Body of pancreas (tissue), 4 donors: Measurements from ENCODE around the gene NGEF. TPM values are rescaled to one million over a fixed set of nuclear protein-coding genes. Genes with fewer than 3 reads are reported as not detected.
A peak's percentile ranks its signal among the peaks of the same experiment; 100 is the strongest.

Experiments
- ATAC-seq: fragments of 150-250 bp; one replicate; pipeline ENCODE4 v1.9.1; 2016
- DNase-seq, 4 donors: peaks; one replicate each; pipeline ENCODE4 v3.0.0-alpha.2; 2019
- H3K27ac ChIP-seq, 4 donors: fragments of 200-600 bp; sonication (generic); 1 replicate in 3 of 4; 2 replicates in 1 of 4; pipeline versions ENCODE4 v1.5.1 to v1.6.1; 2016 to 2019; ENCODE audit warnings: mild to moderate bottlenecking in 1 of 4, mixed read lengths in 1 of 4, moderate library complexity in 1 of 4
- H3K27me3 ChIP-seq, 2 donors: fragments of 200-600 bp; sonication (generic); one replicate each; pipeline ENCODE4 v1.6.0; 2016; ENCODE audit warnings: mild to moderate bottlenecking in 1 of 2
- H3K36me3 ChIP-seq, 2 donors: fragments of 200-600 bp; sonication (generic); replicated peaks in 1 of 2; 2 replicates each; pipeline ENCODE4 v1.5.1; 2016; ENCODE audit warnings: low read depth in 2 of 2; ENCODE audit not compliant: insufficient read depth in 1 of 2
- H3K4me1 ChIP-seq: fragments of 200-600 bp; sonication (generic); one replicate; pipeline ENCODE4 v1.6.0; 2016
- H3K4me3 ChIP-seq, 2 donors: fragments of 200-600 bp; sonication (generic); 1 replicate in 1 of 2; 2 replicates in 1 of 2; pipeline ENCODE4 v1.5.1; 2016 to 2019
- H3K9me3 ChIP-seq, 3 donors: fragments of 200-600 bp; sonication (generic); 1 replicate in 2 of 3; 2 replicates in 1 of 3; pipeline ENCODE4 v1.5.1; 2016
- POLR2A ChIP-seq, 3 donors: fragments of 450-650 bp; IDR thresholded peaks; one replicate each; pipeline ENCODE4 v1.6.1; 2016; ENCODE audit warnings: antibody characterized with exemption in 3 of 3, mild to moderate bottlenecking in 2 of 3
- WGBS, 2 donors: methylation state at CpG; one replicate each; pipeline ENCODE4 v1.1.5; 2017; 5-methylcytosine and 5-hydroxymethylcytosine counted together
- intact Hi-C: fragments of 100-400 bp; cut with DNase I; formaldehyde crosslinking; loops from one replicate; pipeline ENCODE4 v1.15.1; 2023
- total RNA-seq, 2 donors: library from RNA; depleted of rRNA; stranded (reverse); fragments of >200 nt; gene quantifications; one replicate each; pipeline ENCODE4 v1.1.0, GENCODE V29; 2016
- TF ChIP-seq, protein P1 (sequence below), 7 experiments: fragments of 450-650 bp in 4 of 7; fragments of 200-600 bp in 3 of 7; sonication (generic) in 3 of 7; IDR thresholded peaks; one replicate each; pipeline ENCODE4 v1.5.1; 2016 to 2019; ENCODE audit warnings: antibody characterized with exemption in 7 of 7

Gene NGEF
- total RNA-seq, 2 donors from 2014 or later: 4.9 to 7.0 TPM

DNA sequence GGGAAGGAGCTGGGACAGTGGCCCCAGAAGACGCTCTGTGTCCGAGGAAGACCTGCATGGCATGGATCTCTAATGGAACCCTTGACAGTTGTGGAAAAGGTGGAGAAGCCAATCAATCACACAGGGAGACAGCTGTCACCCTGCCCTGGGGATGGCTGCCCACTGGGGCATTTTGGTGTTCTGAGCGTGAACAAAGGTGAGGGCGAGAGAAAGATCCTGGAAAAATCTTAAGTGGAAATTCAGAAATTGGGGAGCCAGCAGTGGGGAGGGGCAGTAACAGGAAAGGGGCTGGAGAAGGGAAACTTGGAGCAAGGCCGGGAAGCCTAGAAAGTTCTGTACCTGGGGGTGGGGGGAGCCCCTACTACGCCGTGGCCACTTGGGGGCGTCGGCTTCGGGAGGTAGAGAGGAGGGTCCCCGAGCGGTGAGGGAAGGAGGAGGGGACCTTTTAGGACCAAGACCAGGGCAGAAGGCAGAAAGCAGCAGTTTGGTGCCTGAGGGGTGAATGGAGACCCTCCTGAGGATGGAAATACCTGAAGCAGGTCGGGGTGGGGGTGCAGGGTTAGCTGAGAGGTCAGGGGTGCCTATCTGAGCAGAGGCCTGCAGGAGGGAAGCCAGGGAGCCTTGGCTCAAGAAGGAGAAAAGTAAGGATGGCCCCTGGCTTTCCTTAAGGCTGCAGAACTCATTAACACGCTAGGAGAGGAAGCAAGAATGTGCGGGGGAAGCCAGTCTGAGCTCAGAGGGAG lies 30.0 kb downstream of the NGEF start:
- ATAC-seq (no peak), DNase-seq (no peak)
- TF ChIP-seq, protein P1, sequence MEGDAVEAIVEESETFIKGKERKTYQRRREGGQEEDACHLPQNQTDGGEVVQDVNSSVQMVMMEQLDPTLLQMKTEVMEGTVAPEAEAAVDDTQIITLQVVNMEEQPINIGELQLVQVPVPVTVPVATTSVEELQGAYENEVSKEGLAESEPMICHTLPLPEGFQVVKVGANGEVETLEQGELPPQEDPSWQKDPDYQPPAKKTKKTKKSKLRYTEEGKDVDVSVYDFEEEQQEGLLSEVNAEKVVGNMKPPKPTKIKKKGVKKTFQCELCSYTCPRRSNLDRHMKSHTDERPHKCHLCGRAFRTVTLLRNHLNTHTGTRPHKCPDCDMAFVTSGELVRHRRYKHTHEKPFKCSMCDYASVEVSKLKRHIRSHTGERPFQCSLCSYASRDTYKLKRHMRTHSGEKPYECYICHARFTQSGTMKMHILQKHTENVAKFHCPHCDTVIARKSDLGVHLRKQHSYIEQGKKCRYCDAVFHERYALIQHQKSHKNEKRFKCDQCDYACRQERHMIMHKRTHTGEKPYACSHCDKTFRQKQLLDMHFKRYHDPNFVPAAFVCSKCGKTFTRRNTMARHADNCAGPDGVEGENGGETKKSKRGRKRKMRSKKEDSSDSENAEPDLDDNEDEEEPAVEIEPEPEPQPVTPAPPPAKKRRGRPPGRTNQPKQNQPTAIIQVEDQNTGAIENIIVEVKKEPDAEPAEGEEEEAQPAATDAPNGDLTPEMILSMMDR (IDR thresholded peaks at IDR 0.05): no peak
- TF ChIP-seq POLR2A (IDR thresholded peaks at IDR 0.05): no peak
- Histone ChIP-seq H3K4me3 (no peak overlapping the region), H3K36me3 (no peaks in the 10 kb centered on the region), H3K27me3 (no peaks in the 10 kb centered on the region), H3K4me1 (no peaks in the 10 kb centered on the region), H3K9me3 (no peaks in the 10 kb centered on the region), H3K27ac (no peak overlapping the region)
- intact Hi-C loops: no loop called here
- 65 to 69% methylated on average over 15 of the region's 15 CpGs for WGBS, 2 donors

DNA sequence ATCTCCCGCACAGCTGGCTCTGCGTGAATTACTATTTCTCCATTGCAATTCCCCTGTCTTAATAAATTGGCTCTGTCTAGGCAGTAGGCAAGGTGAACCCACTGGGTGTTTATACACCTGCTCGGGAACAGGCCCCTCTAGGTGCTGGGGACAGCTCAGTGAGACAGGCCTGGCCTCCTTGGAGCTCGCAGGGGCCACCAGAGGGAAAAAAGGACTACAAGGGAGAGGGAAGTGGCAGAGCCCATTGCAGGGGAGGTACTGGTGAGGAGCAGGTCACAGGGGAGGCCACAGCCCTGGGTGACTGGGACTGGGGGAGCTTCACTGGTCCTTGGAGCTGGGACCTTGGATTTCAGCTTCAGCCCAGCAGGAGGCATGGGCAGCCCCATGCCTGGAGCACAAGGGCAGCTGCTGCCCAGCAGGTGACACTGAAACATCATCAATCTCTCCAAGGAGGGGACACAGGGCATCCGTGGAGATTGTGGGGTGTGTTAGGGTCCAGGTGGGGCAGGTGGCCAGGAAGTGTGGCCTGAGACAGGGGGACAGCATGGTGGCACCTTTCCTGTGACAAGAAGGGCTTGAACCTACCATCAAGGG lies 31.2 kb downstream of the NGEF start:
- H3K9me3 ChIP-seq: no peaks in the 10 kb centered on the region
- no peaks in the 10 kb centered on the region for H3K27me3 ChIP-seq
- DNase-seq (no peak), ATAC-seq (no peak)
- H3K4me1 ChIP-seq: no peaks in the 10 kb centered on the region
- H3K4me3 ChIP-seq: no peak overlapping the region
- H3K27ac ChIP-seq: no peak overlapping the region
- TF ChIP-seq, protein P1 (IDR thresholded peaks at IDR 0.05): peak in 1 of 7 experiments; percentile 5
- TF ChIP-seq POLR2A (IDR thresholded peaks at IDR 0.05): no peak
- H3K36me3 ChIP-seq: no peaks in the 10 kb centered on the region
- 73 to 75% methylated on average over 5 of the region's 5 CpGs for WGBS, 2 donors
- intact Hi-C loops: no loop called here

DNA sequence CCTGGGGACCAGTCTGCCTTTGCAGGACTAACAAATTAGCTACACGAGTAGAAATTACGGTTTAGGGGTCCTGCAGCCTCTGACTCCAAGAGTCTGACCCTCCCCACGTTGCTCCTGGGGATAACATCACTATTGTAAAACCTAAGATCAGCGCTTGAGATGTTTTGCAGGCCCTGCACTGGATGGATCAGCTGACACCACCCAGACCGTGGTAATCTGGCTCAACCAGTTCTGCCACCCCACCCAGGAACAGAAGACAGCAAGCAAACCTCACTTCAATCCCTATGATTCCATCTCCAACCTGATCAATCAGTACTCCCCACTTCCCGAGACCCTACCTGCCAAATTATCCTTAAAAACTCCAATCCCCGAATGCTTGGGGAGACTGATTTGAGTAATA lies 31.7 kb downstream of the NGEF start:
- Histone ChIP-seq H3K4me1 (no peaks in the 10 kb centered on the region), H3K4me3 (no peak overlapping the region), H3K36me3 (no peaks in the 10 kb centered on the region), H3K9me3 (no peaks in the 10 kb centered on the region), H3K27ac (no peak overlapping the region), H3K27me3 (no peaks in the 10 kb centered on the region)
- 51 to 91% methylated on average over 4 to 7 of the region's 7 CpGs for WGBS, 2 donors
- ATAC-seq: no peak
- DNase-seq: peak in 3 of 4 donors; percentile 8 to 43 (median 35)
- TF ChIP-seq, protein P1 (IDR thresholded peaks at IDR 0.05): no peak
- TF ChIP-seq POLR2A (IDR thresholded peaks at IDR 0.05): no peak
- intact Hi-C loops: no loop called here

DNA sequence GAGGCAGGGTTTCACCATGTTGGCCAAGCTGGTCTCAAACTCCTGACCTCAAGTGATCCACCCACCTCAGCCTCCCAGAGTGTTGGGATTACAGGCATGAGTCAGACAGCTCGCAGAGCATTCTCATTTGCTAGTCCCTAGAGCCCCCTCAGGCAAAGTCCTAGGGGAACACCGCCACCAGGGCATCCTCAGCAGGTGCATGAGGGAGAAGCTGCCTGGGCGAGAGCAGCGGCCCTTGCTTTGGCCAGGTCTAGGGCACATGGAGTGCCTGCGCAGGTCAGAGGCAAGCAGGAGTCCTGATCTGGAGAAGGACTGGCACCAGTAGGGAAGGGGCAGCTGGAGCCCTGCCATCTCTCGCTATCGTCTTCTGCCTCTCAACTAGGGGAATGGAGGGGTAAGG lies 32.4 kb downstream of the NGEF start:
- Histone ChIP-seq H3K36me3 (no peaks in the 10 kb centered on the region), H3K27me3 (no peaks in the 10 kb centered on the region), H3K9me3 (no peaks in the 10 kb centered on the region), H3K4me3 (no peak overlapping the region), H3K4me1 (no peaks in the 10 kb centered on the region), H3K27ac (no peak overlapping the region)
- ATAC-seq: no peak
- TF ChIP-seq, protein P1 (IDR thresholded peaks at IDR 0.05): no peak
- no peak for TF ChIP-seq POLR2A (IDR thresholded peaks at IDR 0.05)
- intact Hi-C loops: no loop called here
- WGBS, 2 donors: 76 to 96% methylated on average over 6 to 7 of the region's 7 CpGs
- DNase-seq: no peak
